Activated naive CD8-positive, alpha-beta T cell treated with anti-CD3 and anti-CD28 coated beads, Interleukin-2, amount 50 U/mL, for 24 hours (primary cell): Measurements from ENCODE around the gene CKS1B.

ENCODE experiments used
- ATAC-seq: fragments of 150-1000 bp; cut with Tn5 transposase; one replicate; pipeline ENCODE4 v1.10.0; 2021
- DNase-seq: peaks from one replicate; pipeline ENCODE4 v3.0.0; 2021
- H3K27ac Mint-ChIP-seq: one replicate; pipeline ENCODE4 v1.8.0; 2021; ENCODE audit warnings: mild to moderate bottlenecking, mixed read lengths
- H3K27me3 Mint-ChIP-seq: one replicate; pipeline ENCODE4 v1.8.0; 2021; ENCODE audit warnings: mixed read lengths
- H3K36me3 Mint-ChIP-seq: one replicate; pipeline ENCODE4 v1.8.0; 2021; ENCODE audit warnings: low read depth, mixed read lengths
- H3K4me1 Mint-ChIP-seq: one replicate; pipeline ENCODE4 v1.8.0; 2021; ENCODE audit warnings: mixed read lengths
- H3K4me3 Mint-ChIP-seq: one replicate; pipeline ENCODE4 v1.8.0; 2021; ENCODE audit warnings: mild to moderate bottlenecking, moderate library complexity, mixed read lengths
- H3K9me3 Mint-ChIP-seq: one replicate; pipeline ENCODE4 v1.8.0; 2021; ENCODE audit warnings: mixed read lengths

Gene CKS1B

DNA sequence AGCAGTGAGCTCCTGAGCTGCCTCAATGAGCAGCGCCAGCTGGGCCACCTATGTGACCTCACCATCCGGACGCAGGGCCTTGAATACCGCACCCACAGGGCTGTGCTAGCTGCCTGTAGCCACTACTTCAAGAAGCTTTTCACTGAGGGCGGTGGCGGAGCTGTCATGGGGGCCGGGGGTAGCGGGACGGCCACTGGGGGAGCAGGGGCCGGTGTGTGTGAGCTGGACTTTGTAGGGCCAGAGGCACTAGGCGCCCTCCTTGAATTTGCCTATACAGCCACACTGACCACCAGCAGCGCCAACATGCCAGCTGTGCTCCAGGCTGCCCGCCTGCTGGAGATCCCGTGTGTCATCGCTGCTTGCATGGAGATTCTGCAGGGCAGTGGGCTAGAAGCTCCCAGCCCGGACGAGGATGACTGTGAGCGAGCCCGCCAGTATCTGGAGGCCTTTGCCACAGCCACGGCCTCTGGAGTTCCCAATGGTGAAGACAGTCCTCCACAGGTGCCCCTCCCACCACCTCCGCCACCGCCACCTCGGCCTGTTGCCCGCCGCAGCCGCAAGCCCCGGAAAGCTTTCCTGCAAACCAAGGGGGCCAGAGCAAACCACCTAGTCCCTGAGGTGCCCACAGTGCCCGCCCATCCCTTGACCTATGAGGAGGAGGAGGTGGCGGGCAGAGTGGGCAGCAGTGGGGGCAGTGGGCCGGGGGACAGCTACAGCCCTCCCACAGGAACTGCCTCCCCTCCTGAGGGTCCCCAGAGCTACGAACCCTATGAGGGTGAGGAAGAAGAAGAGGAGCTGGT is 40.4 kb downstream of the CKS1B start:
- Mint-ChIP-seq H3K9me3 (no peaks in the 10 kb centered on the region), H3K27me3 (no peaks in the 10 kb centered on the region), H3K4me1 (peaks cover 71% of the 10 kb centered on the region), H3K4me3 (no peak overlapping the region), H3K36me3 (no peaks in the 10 kb centered on the region), H3K27ac (no peak overlapping the region)
- ATAC-seq (no peak), DNase-seq (no peak)

DNA sequence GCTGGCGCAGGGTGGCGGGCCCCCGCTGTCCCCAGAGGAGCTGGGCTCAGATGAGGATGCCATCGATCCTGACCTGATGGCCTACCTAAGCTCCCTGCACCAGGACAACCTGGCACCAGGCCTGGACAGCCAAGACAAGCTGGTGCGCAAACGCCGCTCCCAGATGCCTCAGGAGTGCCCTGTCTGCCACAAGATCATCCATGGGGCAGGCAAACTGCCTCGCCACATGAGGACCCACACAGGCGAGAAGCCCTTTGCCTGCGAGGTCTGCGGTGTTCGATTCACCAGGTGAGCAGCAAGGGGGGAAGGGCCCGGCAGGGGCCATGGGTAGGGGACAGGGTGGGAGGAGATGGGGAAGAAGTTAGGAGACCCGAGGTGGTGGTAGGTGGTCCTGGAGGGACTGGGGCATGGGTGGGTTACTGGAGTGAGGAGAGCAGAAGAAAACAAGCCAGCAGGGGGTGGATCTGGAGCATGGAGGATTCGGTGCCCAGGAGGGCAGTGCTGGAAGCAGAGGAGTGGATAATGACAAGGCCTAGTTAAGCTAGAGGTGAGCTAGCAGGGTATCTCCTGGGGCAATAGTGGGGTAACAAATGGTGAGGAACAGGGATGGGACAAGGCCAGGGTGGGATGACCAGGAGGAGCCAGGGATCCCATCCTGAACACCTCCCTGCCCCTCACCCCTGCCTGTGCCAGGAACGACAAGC is 41.2 kb downstream of the CKS1B start:
- no peaks in the 10 kb centered on the region for H3K36me3 Mint-ChIP-seq
- H3K4me3 Mint-ChIP-seq = no peak overlapping the region
- DNase-seq = no peak
- ATAC-seq = no peak
- peaks cover 66% of the 10 kb centered on the region for H3K4me1 Mint-ChIP-seq
- H3K9me3 Mint-ChIP-seq = no peaks in the 10 kb centered on the region
- H3K27me3 Mint-ChIP-seq = no peaks in the 10 kb centered on the region
- no peak overlapping the region for H3K27ac Mint-ChIP-seq

DNA sequence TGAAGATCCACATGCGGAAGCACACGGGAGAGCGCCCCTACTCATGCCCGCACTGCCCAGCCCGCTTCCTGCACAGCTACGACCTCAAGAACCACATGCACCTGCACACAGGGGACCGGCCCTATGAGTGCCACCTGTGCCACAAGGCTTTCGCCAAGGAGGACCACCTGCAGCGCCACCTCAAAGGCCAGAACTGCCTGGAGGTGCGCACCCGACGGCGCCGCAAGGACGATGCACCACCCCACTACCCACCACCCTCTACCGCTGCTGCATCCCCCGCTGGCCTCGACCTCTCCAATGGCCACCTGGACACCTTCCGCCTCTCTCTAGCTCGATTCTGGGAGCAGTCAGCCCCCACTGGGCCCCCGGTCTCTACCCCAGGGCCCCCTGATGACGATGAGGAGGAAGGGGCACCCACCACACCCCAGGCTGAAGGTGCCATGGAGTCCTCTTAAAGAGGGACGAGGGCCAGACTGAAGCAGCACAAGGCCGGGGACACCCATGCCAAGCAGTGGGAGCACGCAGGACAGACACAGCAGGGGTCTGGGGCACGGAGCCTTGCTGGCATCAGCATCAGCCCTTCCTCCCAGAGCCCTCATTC is 41.9 kb downstream of the CKS1B start:
- Mint-ChIP-seq H3K36me3 (no peaks in the 10 kb centered on the region), H3K9me3 (no peaks in the 10 kb centered on the region), H3K27ac (no peak overlapping the region), H3K27me3 (no peaks in the 10 kb centered on the region), H3K4me3 (no peak overlapping the region), H3K4me1 (peaks cover 60% of the 10 kb centered on the region)
- ATAC-seq = no peak
- no peak for DNase-seq

DNA sequence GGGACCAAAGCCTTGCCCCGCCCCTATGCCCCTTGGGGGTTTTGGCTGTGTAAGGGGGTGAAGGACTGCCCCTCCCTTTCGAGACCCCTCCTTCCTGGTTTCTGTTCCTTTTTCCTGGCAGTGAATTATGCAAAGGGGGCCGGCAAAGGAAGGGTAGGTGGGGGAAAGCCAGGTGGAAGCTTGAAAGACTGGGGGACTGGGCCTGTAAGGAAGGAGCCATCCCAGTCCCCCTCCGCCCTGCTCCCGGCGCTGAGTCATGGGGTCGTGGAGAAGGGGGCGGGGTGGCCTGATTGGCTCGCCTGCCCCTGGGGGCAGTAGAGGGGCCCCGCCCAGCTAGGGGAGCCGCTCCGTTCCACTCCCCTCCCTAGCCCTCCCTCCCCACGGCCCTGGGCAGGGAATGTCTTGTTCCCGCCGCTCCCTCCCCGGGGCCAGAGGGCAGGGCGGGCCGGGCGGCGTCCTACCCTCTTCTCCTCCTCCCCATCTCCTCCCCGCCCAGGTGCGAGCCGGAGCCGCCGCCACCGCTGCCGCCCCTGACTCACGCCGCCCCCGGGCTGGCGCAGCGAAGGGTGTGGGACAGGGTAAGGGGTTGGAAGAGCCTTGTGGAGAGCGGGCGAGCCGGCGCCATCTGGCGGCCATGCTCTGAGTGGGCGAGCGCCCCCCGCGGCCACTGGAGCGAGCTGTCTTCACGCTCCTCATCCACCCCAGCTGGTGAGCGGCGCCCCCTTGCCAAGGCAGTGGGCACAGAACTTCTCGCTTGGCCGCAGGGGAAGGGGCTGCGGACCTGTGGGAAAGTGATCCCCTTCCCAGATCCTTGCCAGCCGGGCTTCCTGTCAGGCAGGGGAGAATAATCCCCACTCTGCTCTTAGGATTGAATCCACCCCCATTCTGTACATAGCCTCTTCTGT is 42.8 kb downstream of the CKS1B start:
- peak overlapping the region; percentile 59 for H3K4me3 Mint-ChIP-seq
- DNase-seq (peak; percentile 92), ATAC-seq (peak; percentile 95)
- H3K36me3 Mint-ChIP-seq = no peaks in the 10 kb centered on the region
- no peaks in the 10 kb centered on the region for H3K27me3 Mint-ChIP-seq
- H3K4me1 Mint-ChIP-seq = peaks cover 56% of the 10 kb centered on the region
- peak overlapping the region; percentile 54 for H3K27ac Mint-ChIP-seq
- no peaks in the 10 kb centered on the region for H3K9me3 Mint-ChIP-seq

DNA sequence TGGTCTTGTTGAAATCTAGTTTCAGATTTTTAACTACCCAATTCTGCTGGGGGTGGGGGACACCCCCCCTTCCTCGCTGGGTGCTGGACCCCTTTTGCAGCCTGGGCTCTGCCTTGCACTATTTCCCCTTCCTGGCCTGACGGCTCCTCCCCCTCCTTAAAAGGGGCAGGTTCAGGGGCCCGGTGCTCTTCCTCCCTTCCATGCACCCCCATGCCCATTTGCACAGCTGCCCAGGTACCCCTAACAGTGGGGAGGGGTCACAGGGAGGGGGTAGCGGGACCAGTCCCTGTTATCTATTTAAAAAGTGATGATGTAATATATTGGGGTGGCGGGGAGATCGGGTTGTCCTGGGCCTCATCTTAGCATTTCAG is 43.5 kb downstream of the CKS1B start:
- DNase-seq (no peak), ATAC-seq (no peak)
- Mint-ChIP-seq H3K36me3 (no peaks in the 10 kb centered on the region), H3K27ac (peak overlapping the region; percentile 54), H3K9me3 (no peaks in the 10 kb centered on the region), H3K27me3 (no peaks in the 10 kb centered on the region), H3K4me3 (peak overlapping the region; percentile 59), H3K4me1 (peaks cover 50% of the 10 kb centered on the region)

DNA sequence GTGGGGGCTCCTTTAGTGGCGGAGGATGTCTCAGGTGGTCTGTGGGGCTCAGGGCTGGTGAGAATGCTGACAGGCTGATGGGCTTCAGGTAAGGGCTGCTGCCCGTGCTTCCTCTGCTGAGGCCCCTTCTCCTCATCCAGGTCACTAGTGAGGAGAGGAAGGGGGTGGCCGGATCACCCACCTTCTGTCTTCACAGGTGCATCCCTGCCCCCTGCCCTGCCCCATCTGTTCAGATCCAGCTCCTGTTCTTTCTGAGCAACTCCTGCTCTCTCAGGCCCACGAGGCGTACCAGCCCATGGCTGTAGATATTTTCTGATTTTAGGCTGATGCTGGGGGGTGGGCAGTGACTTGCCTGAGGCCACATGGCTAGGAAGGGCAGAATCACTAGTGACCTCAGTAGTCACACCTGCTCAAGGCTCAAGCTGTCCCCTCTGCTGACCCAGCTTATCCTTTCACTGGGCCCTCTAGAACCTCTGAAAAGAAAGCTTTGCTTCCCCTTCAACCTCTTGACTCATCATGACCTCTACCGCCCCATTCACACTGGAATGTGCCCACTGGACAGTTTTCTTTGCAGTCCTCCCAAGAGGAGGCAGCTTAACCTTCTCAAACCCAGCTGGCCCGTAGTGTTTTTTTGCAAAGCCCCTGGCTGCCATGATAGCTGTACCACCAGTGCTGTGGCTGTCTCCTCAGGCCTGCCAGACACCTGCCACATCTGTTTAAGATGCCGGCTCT is 44.3 kb downstream of the CKS1B start:
- H3K27me3 Mint-ChIP-seq = no peaks in the 10 kb centered on the region
- peaks cover 43% of the 10 kb centered on the region for H3K4me1 Mint-ChIP-seq
- no peaks in the 10 kb centered on the region for H3K9me3 Mint-ChIP-seq
- H3K36me3 Mint-ChIP-seq = no peaks in the 10 kb centered on the region
- no peak overlapping the region for H3K4me3 Mint-ChIP-seq
- no peak overlapping the region for H3K27ac Mint-ChIP-seq
- DNase-seq = no peak
- no peak for ATAC-seq

DNA sequence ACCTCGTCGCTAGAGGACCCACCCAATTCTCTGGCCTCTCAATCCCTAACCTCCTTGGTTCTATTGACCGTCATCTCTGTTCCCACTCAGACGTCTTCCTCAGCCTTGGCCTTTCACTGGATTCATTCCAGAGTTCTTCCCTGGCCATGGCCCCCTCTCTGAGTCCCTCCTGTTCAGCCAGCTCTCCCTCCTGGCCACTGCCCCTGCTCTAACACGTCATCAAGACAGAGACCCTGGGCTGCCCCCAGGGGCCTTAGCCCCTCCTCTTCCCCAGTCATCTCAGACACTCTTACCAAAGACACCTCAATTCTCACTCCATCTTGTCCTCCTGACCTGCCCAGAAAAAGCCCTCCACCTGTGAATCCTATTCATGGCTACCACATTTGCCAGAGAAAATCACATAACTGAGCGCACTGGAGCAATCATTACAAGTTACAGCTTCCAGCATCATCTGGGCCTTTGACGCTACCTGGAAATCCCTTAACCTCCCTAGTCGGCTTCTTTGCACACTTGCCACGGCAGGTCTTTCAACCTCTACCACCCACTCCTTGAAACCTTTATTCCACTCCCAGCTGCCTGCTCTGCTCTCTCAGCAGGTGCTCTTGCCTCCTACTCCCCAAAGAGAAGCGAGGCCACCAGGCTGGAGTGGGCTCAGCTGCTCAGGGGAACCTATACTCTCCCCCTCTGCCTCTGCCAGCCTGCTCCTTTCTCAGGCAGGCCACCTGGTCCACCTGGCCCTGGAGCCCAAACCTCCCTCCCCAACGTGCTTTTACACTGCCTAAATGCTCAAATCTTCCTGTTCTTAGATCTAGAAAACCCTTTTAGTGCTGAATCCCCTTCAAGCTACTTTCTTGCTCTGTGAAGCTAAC is 45.1 kb downstream of the CKS1B start:
- no peaks in the 10 kb centered on the region for H3K36me3 Mint-ChIP-seq
- H3K4me3 Mint-ChIP-seq = no peak overlapping the region
- no peaks in the 10 kb centered on the region for H3K9me3 Mint-ChIP-seq
- no peak for ATAC-seq
- H3K4me1 Mint-ChIP-seq = peaks cover 37% of the 10 kb centered on the region
- no peaks in the 10 kb centered on the region for H3K27me3 Mint-ChIP-seq
- DNase-seq = no peak
- H3K27ac Mint-ChIP-seq = peak overlapping the region; percentile 9

DNA sequence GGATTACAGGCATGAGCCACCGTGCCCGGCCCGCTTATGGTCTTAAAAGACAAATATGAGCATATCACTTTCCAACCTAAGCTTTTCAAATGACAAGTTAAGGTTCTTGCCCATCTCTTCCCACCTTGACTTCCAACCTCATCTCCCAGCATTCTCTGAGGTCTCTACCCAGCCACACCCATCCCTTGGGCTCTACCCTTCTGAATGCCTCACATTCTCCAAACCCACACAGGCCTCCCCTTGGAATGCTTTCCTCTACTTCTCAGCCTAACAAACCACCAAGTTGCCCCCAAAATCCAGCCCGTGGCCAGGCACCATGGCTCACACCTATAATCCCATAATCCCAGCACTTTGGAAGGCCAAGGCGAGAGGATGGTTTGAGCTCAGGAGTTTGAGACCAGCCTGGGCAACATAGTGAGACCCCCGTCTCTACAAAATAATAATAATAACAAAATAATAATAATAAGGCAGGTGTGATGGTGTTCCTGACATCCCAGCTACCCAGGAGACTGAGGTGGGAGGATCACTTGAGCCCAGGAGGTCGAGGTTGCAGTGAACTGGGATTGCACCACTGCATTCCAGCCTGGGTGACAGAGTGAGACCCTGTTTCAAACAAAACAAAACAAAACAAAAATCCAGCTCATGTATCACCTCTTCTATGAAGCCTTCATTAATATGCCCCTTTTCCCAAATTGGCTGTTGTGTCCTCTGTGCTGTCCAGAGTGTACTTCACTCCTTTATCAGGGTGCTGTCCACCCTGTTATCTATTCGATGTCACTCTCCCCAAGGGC is 47.9 kb downstream of the CKS1B start:
- H3K4me1 Mint-ChIP-seq = peaks cover 23% of the 10 kb centered on the region
- DNase-seq (no peak), ATAC-seq (no peak)
- no peak overlapping the region for H3K4me3 Mint-ChIP-seq
- H3K9me3 Mint-ChIP-seq = no peaks in the 10 kb centered on the region
- no peak overlapping the region for H3K27ac Mint-ChIP-seq
- no peaks in the 10 kb centered on the region for H3K36me3 Mint-ChIP-seq
- H3K27me3 Mint-ChIP-seq = no peaks in the 10 kb centered on the region

DNA sequence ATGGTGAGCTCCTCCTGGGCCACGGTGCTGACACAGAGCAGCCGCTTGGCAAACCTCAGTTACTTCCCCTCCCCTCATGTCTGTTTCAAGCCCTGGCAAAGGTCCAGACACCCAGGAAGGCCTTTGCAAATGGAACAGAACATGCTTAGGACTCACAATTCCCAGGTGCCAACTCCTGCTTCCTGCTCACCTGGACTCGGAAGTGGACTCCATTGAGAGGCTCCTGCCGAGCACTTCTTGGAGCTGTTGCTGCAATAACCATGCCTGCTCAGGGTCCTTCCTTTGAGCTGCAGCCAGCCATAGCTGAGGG is 48.4 kb downstream of the CKS1B start:
- Mint-ChIP-seq H3K27me3 (no peaks in the 10 kb centered on the region), H3K4me3 (no peak overlapping the region), H3K4me1 (peaks cover 18% of the 10 kb centered on the region), H3K36me3 (no peaks in the 10 kb centered on the region), H3K27ac (no peak overlapping the region), H3K9me3 (no peaks in the 10 kb centered on the region)
- ATAC-seq (no peak), DNase-seq (no peak)

DNA sequence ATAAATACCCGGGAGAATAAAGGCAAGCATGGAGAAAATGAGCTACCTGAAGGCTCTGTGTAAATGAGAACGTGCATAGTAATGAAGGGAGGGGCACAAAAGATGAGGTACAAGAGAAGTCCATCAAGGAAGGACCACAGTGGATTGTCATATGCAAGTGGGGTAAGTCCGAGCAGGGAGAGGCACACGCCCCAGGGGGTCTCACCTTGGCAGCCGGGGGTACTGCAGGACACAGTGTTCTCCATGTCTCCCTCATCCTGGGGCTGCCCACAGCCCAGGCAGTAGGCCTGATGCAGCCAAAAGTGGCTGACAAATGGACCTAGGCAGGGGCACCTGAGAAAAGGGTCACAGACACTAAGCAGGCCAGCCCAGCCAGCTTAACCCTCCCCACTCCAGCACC is 49.1 kb downstream of the CKS1B start:
- Mint-ChIP-seq H3K27ac (no peak overlapping the region), H3K36me3 (no peaks in the 10 kb centered on the region), H3K4me1 (peaks cover 13% of the 10 kb centered on the region), H3K4me3 (no peak overlapping the region), H3K9me3 (no peaks in the 10 kb centered on the region), H3K27me3 (no peaks in the 10 kb centered on the region)
- ATAC-seq = no peak
- no peak for DNase-seq

DNA sequence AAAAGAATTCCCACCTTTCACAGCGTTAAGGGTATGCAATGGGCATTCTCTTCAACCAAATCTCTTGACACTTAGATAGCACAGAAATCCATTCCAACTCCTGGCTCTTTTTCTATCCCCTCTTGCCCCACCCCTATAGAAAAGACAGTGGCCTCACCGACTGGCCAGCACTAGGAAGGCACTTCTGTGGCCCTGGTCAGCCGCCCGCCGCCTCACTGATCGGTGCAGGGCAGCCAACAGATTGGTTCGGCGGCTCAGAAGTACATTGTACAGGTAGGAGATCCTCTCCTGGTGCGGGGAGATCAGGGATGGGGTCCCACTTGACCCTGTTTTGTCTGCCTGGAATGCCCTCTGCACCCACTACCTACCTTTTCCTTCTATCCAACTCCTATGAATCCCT is 49.8 kb downstream of the CKS1B start:
- H3K36me3 Mint-ChIP-seq = no peaks in the 10 kb centered on the region
- no peak overlapping the region for H3K27ac Mint-ChIP-seq
- DNase-seq = no peak
- H3K4me3 Mint-ChIP-seq = no peak overlapping the region
- no peaks in the 10 kb centered on the region for H3K27me3 Mint-ChIP-seq
- H3K9me3 Mint-ChIP-seq = no peaks in the 10 kb centered on the region
- peaks cover 8% of the 10 kb centered on the region for H3K4me1 Mint-ChIP-seq
- ATAC-seq = no peak

DNA sequence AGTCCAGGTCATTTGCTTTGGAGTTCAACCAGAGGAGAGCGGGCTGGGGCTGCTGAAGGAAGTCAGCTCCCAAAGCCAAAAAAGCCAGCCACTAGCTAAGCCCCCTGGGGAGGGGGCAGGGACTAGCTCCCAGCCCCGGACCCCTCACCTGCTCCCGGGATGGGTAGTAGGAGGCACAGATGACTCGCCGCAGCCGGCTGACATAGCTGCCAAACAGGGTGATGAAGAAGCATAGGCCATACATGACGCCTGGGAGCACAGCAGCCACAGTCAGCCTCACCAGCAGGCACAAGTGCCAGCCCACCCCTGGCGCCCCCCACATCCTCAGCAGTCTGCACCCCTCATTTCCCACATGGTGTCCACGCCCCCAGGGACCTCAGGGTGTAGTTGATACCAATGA is 51.7 kb downstream of the CKS1B start:
- DNase-seq = no peak
- no peaks in the 10 kb centered on the region for H3K27me3 Mint-ChIP-seq
- no peaks in the 10 kb centered on the region for H3K9me3 Mint-ChIP-seq
- no peak overlapping the region for H3K27ac Mint-ChIP-seq
- no peaks in the 10 kb centered on the region for H3K36me3 Mint-ChIP-seq
- H3K4me1 Mint-ChIP-seq = no peaks in the 10 kb centered on the region
- no peak overlapping the region for H3K4me3 Mint-ChIP-seq
- ATAC-seq = no peak

DNA sequence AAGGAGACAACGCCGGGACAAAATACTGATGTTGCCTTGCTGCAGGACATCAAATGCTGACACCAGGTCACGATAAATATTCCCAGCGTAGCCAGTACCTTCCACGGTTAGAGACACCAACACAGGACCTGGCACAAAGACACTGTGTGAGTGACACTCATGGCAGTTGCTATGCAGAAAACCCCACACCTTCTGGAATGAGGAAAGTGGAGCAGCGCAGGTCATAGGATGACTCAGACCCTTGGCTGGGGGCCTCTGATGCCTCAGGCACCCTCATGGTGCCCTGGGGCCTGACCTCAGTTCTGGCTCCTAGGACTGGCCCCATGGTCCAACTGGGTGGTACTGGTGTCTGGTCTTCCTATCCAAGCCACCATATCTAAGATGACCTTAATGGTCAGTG is 52.1 kb downstream of the CKS1B start:
- H3K36me3 Mint-ChIP-seq = no peaks in the 10 kb centered on the region
- H3K4me3 Mint-ChIP-seq = no peak overlapping the region
- no peak overlapping the region for H3K27ac Mint-ChIP-seq
- no peaks in the 10 kb centered on the region for H3K27me3 Mint-ChIP-seq
- H3K9me3 Mint-ChIP-seq = no peaks in the 10 kb centered on the region
- H3K4me1 Mint-ChIP-seq = no peaks in the 10 kb centered on the region
- ATAC-seq (peak; percentile 34), DNase-seq (no peak)
